T-cell (primary cell): ENCODE data around the gene VRK2. TPM values are rescaled to one million over a fixed set of nuclear protein-coding genes. Genes with fewer than 3 reads are reported as not detected.
"Not testable (repeated sequence)": the region's sequence is repeated elsewhere in the genome, so short reads cannot be mapped to it uniquely, and the experiment has no call there.

Experiments used
- ATAC-seq, 4 experiments: fragments of 200-7000 bp in 3 of 4; fragments of 150-1000 bp in 1 of 4; cut with Tn5 transposase; replicated peaks in 1 of 4; 1 replicate in 3 of 4; 2 replicates in 1 of 4; pipeline ENCODE4 v1.10.0; 2021; ENCODE audit warnings: moderate library complexity in 3 of 4, mild to moderate bottlenecking in 2 of 4, moderate number of reproducible peaks in 1 of 4
- CTCF ChIA-PET, 2 donors: fragments of 300-600 bp; sonication (Branson Sonifier 250); formaldehyde crosslinking; loops; one replicate each; lab custom pipeline; 2022; ENCODE audit warnings: antibody characterized with exemption in 2 of 2; lab: Charles Lee
- POLR2A ChIA-PET, 2 donors: fragments of 300-600 bp; sonication (Branson Sonifier 250); formaldehyde crosslinking; loops; one replicate each; lab custom pipeline; 2022; ENCODE audit warnings: antibody characterized with exemption in 2 of 2; lab: Charles Lee
- DNase-seq, 35 experiments: peaks; one replicate each; pipeline versions ENCODE4 v3.0.0 to v3.0.0-alpha.2; 2013 to 2023
- H3K27ac ChIP-seq: one replicate; pipeline ENCODE4 v1.5.1; 2013; ENCODE audit warnings: low read length
- H3K27me3 ChIP-seq, 2 experiments: replicated peaks in 1 of 2; 1 replicate in 1 of 2; 2 replicates in 1 of 2; pipeline versions ENCODE4 v1.6.1 to v1.7.0; 2013; ENCODE audit warnings: low read length in 1 of 2, mixed read lengths in 1 of 2; ENCODE audit not compliant: control insufficient read depth in 2 of 2, insufficient read depth in 2 of 2; ENCODE audit errors: extremely low read depth in 1 of 2
- H3K36me3 ChIP-seq, 2 donors: 1 replicate in 1 of 2; 2 replicates in 1 of 2; pipeline versions ENCODE4 v1.6.1 to v1.7.0; 2013; ENCODE audit warnings: low read length in 1 of 2; ENCODE audit not compliant: control insufficient read depth in 2 of 2, insufficient read depth in 1 of 2; ENCODE audit errors: extremely low read depth in 1 of 2
- H3K4me1 ChIP-seq, 2 experiments: 1 replicate in 1 of 2; 2 replicates in 1 of 2; pipeline versions ENCODE4 v1.6.1 to v1.7.0; 2013; ENCODE audit warnings: low read length in 2 of 2, mixed read lengths in 1 of 2; ENCODE audit not compliant: insufficient read depth in 2 of 2, control insufficient read depth in 1 of 2; ENCODE audit errors: extremely low read depth in 1 of 2
- H3K4me3 ChIP-seq, 2 donors: 1 replicate in 1 of 2; 2 replicates in 1 of 2; pipeline versions ENCODE4 v1.5.1 to v1.7.0; 2013; ENCODE audit warnings: mild to moderate bottlenecking in 2 of 2, low read length in 1 of 2, moderate library complexity in 1 of 2; ENCODE audit not compliant: control insufficient read depth in 1 of 2; ENCODE audit errors: extremely low read depth in 1 of 2
- H3K9me3 ChIP-seq: 2 replicates; pipeline ENCODE4 v1.7.0; 2013
- H3K27ac Mint-ChIP-seq, 2 donors: one replicate each; pipeline ENCODE4 v1.8.0; 2020 to 2021; ENCODE audit warnings: mild to moderate bottlenecking in 2 of 2, mixed read lengths in 2 of 2
- H3K27me3 Mint-ChIP-seq, 2 donors: one replicate each; pipeline ENCODE4 v1.8.0; 2021 to 2022; ENCODE audit warnings: mixed read lengths in 2 of 2
- H3K36me3 Mint-ChIP-seq: one replicate; pipeline ENCODE4 v1.8.0; 2021; ENCODE audit warnings: mixed read lengths
- H3K4me1 Mint-ChIP-seq, 3 donors: one replicate each; pipeline ENCODE4 v1.8.0; 2020 to 2022; ENCODE audit warnings: mixed read lengths in 3 of 3, mild to moderate bottlenecking in 1 of 3
- H3K4me3 Mint-ChIP-seq, 3 donors: one replicate each; pipeline ENCODE4 v1.8.0; 2020 to 2022; ENCODE audit warnings: mild to moderate bottlenecking in 3 of 3, mixed read lengths in 3 of 3, moderate library complexity in 3 of 3
- H3K9me3 Mint-ChIP-seq, 3 donors: one replicate each; pipeline ENCODE4 v1.8.0; 2020 to 2022; ENCODE audit warnings: mixed read lengths in 3 of 3
- WGBS: methylation state at CpG from one replicate; pipeline ENCODE4 v1.1.5; 2013; ENCODE audit warnings: missing lambda C conversion rate; ENCODE audit not compliant: insufficient coverage; 5-methylcytosine and 5-hydroxymethylcytosine counted together
- total RNA-seq, 35 experiments: library from RNA in 6 of 35; stranded (reverse) in 6 of 35; fragments of 120-200 nt in 1 of 35; gene quantifications; one replicate each; pipeline versions ENCODE4 v1.2.1 to v1.2.4 and lab custom pipeline; 2013 to 2026

The VRK2 gene
- total RNA-seq, 5 donors from 2014 or later (not counting 1 experiment from before 2014, with no cell fraction given), result 13.9 to 18.8 (median 15.7) TPM

DNA sequence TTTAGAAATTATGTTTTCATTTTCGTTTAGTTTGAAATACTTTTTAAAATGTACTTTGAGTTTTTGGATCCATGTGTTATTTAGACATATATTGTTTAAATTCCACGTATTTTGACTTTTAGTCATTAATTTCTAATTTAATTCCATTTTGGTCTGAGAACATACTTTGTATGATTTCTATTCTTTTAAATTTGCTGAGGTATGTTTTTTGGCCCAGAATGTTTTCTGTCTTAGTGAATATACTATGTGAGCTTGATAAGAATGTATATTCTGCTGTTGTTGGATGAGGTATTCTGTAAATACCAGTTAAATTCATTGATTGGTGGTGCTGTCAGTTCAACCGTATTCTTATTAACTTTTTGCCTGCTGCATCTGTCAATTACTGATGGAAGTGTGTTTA, 26.4 kb downstream of the VRK2 start:
- no peak overlapping the region for H3K4me3 Mint-ChIP-seq
- DNase-seq, result no peak
- H3K4me1 Mint-ChIP-seq, result peaks cover 22 to 27% (median 22%) of the 10 kb centered on the region in 3 donors
- no peaks in the 10 kb centered on the region for H3K27me3 Mint-ChIP-seq
- peaks cover 7 to 11% (median 9%) of the 10 kb centered on the region in 3 donors for H3K9me3 Mint-ChIP-seq
- Histone ChIP-seq H3K9me3 (no peaks in the 10 kb centered on the region), H3K27ac (no peak overlapping the region), H3K27me3 (no peaks in the 10 kb centered on the region), H3K36me3 (no peaks in the 10 kb centered on the region), H3K4me3 (no peak overlapping the region), H3K4me1 (no peaks in the 10 kb centered on the region)
- no peak overlapping the region for H3K27ac Mint-ChIP-seq
- peaks cover 46% of the 10 kb centered on the region for H3K36me3 Mint-ChIP-seq
- ChIA-PET CTCF (no interaction called here), POLR2A (no interaction called here)
- ATAC-seq, result no peak
- WGBS, result no CpG with 5 or more reads among the region's 3 CpGs

DNA sequence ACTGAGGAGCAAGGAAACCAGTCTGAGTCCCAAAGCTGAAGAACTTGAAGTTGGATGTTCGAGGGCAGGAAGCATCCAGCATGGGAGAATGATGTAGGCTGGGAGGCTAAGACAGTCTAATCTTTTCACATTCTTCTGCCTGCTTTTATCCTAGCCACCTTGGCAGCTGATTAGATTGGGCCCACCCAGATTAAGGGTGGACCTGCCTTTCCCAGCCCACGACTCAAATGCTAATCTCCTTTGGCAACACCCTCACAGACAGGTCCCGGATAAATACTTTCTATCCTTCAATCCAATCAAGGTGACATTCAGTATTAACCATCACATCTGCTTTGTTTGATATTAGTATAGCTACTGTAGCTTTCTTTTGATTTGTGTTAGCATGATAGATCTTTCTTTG, 27.1 kb downstream of the VRK2 start:
- peaks cover 0 to 5% (median 3%) of the 10 kb centered on the region in 3 donors for H3K9me3 Mint-ChIP-seq
- H3K27ac Mint-ChIP-seq, result no peak overlapping the region
- H3K4me3 Mint-ChIP-seq, result no peak overlapping the region
- DNase-seq, result no peak
- no peaks in the 10 kb centered on the region for H3K27me3 Mint-ChIP-seq
- POLR2A ChIA-PET, result interaction anchor here in 1 of 2 donors (0.6 kb wide), 1 partner anchor 1876 kb away, joined by 3 read pairs; no protein-coding TSS in a partner anchor
- Histone ChIP-seq H3K4me1 (no peaks in the 10 kb centered on the region), H3K36me3 (no peaks in the 10 kb centered on the region), H3K27me3 (no peaks in the 10 kb centered on the region), H3K4me3 (no peak overlapping the region), H3K9me3 (no peaks in the 10 kb centered on the region), H3K27ac (no peak overlapping the region)
- CTCF ChIA-PET, result no interaction called here
- H3K36me3 Mint-ChIP-seq, result peaks cover 40% of the 10 kb centered on the region
- WGBS, result no CpG with 5 or more reads among the region's 3 CpGs
- no peak for ATAC-seq
- H3K4me1 Mint-ChIP-seq, result peaks cover 22 to 28% (median 24%) of the 10 kb centered on the region in 3 donors

DNA sequence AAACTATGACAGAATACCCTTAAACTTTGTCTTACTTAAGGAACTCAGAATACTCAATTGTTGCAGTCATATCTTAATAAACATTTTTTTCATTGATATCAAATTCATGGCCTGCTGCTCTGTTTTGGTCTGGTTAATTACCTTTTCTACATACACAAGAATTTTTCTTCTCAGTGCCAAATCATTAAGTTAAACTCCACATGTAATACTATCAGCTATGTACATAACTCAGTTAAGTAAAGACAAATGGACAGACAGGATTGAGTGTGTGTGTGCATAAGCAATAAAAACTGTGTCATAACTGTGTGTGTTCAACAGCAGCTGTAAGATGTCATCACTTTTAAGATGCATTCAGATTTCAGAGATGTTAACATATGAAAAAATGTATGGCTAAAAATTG, 34.4 kb downstream of the VRK2 start:
- no peak overlapping the region for H3K27ac ChIP-seq

DNA sequence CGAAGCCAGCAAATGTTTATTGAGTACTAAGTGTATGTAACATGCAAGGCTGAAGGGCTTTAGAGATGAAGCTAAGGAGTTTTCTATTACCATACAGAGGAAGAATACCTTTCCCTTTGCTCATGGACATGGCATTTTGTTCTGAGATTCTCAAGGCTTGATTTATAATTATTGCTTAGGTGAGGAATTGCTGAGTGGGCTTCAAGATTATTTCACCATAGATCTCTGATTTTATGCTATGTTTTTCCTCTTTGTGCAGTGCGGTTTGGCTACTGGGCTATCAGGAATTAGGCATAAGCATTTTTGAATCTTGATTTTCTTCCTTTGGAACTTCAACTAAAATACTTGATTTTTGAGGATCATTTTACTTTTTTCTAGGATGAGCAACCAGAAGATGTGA, 42.5 kb downstream of the VRK2 start:
- Mint-ChIP-seq H3K4me1 (no peaks in the 10 kb centered on the region), H3K27ac (no peak overlapping the region), H3K4me3 (no peak overlapping the region), H3K9me3 (peaks cover 0 to 6% (median 3%) of the 10 kb centered on the region in 3 donors), H3K27me3 (no peaks in the 10 kb centered on the region), H3K36me3 (peaks cover 67% of the 10 kb centered on the region)
- CTCF ChIA-PET, result no interaction called here
- Histone ChIP-seq H3K4me3 (no peak overlapping the region), H3K36me3 (peaks cover 3 to 16% of the 10 kb centered on the region in 2 donors), H3K27me3 (no peaks in the 10 kb centered on the region), H3K9me3 (no peaks in the 10 kb centered on the region), H3K4me1 (no peaks in the 10 kb centered on the region), H3K27ac (no peak overlapping the region)
- no CpG with 5 or more reads among the region's 2 CpGs for WGBS
- DNase-seq (no peak), ATAC-seq (no peak)
- POLR2A ChIA-PET, result no interaction called here

More for the DNA sequence above, 34.4 kb downstream of the VRK2 start:
- Histone ChIP-seq H3K9me3 (no peaks in the 10 kb centered on the region), H3K36me3 (no peaks in the 10 kb centered on the region), H3K4me1 (no peaks in the 10 kb centered on the region), H3K4me3 (no peak overlapping the region), H3K27me3 (no peaks in the 10 kb centered on the region)
- Mint-ChIP-seq H3K36me3 (peaks cover 21% of the 10 kb centered on the region), H3K9me3 (no peaks in the 10 kb centered on the region), H3K4me3 (no peak overlapping the region), H3K27ac (no peak overlapping the region), H3K4me1 (peaks cover 5 to 12% (median 11%) of the 10 kb centered on the region in 3 donors), H3K27me3 (no peaks in the 10 kb centered on the region)
- no peak for ATAC-seq
- ChIA-PET POLR2A (no interaction called here), CTCF (no interaction called here)
- no peak for DNase-seq

DNA sequence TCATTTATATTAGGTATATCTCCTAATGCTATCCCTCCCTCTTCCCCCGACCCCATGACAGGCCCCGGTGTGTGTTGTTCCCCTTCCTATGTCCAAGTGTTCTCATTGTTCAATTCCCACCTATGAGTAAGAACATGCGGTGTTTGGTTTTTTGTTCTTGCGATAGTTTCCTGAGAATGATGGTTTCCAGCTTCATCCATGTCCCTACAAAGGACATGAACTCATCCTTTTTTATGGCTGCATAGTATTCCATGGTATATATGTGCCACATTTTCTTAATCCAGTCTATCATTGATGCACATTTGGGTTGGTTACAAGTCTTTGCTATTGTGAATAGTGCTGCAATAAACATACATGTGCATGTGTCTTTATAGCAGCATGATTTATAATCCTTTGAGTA, 46.2 kb downstream of the VRK2 start:
- H3K27me3 Mint-ChIP-seq, H3K4me1 Mint-ChIP-seq, DNase-seq, CTCF ChIA-PET, POLR2A ChIA-PET, H3K27me3 ChIP-seq, H3K4me3 Mint-ChIP-seq, H3K27ac ChIP-seq, H3K9me3 ChIP-seq, ATAC-seq, H3K27ac Mint-ChIP-seq, H3K4me3 ChIP-seq, H3K4me1 ChIP-seq: not testable (repeated sequence)
- H3K9me3 Mint-ChIP-seq, result peaks cover 0 to 14% (median 5%) of the 10 kb centered on the region in 3 donors
- peaks cover 3 to 16% of the 10 kb centered on the region in 2 donors for H3K36me3 ChIP-seq
- 100% methylated on average over 1 of the region's 4 CpGs for WGBS
- peaks cover 67% of the 10 kb centered on the region for H3K36me3 Mint-ChIP-seq

DNA sequence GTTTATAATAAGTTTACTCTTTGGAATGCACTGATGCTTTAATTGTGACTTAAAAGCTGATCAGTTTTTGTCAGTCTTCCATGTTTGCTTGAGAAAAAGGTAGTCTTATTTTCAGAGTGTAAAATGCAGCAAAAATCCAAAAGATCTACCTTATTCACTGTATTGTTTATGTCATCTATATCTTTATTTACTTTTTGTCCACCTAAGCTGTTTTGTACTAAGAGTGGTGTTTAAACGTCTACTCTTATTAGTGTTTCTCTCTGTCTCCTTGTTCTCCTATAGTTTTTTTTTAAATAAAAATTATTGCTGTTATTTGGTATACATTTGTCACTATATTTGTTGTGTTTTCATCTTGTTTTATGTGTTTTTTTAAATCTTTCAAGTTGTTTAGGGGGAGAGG, 50.4 kb downstream of the VRK2 start:
- Mint-ChIP-seq H3K27me3 (no peaks in the 10 kb centered on the region), H3K4me3 (no peak overlapping the region), H3K9me3 (peaks cover 0 to 14% (median 5%) of the 10 kb centered on the region in 3 donors), H3K4me1 (peaks cover 2 to 8% (median 3%) of the 10 kb centered on the region in 3 donors), H3K36me3 (peaks cover 44% of the 10 kb centered on the region), H3K27ac (no peak overlapping the region)
- H3K4me1 ChIP-seq, result no peaks in the 10 kb centered on the region
- no peak overlapping the region for H3K4me3 ChIP-seq
- WGBS, result no CpG with 5 or more reads among the region's 1 CpG
- ChIA-PET CTCF (no interaction called here), POLR2A (interaction anchor here in 1 of 2 donors (0.6 kb wide), 1 partner anchor 21 kb away, joined by 3 read pairs; no protein-coding TSS in a partner anchor)
- no peaks in the 10 kb centered on the region for H3K36me3 ChIP-seq
- no peak for DNase-seq
- H3K27ac ChIP-seq, result no peak overlapping the region
- H3K27me3 ChIP-seq, result no peaks in the 10 kb centered on the region
- ATAC-seq, result no peak
- H3K9me3 ChIP-seq, result peaks cover 3% of the 10 kb centered on the region
